Parathyroid adenoma (tissue), 2 donors: ENCODE results near the gene LSAMP.

Source experiments
- H2AFZ ChIP-seq: fragments of 300-600 bp; sonication (generic); one replicate; pipeline ENCODE4 v1.7.0; 2017; ENCODE audit warnings: antibody characterized with exemption, mild to moderate bottlenecking
- H3K27ac ChIP-seq: fragments of 300-600 bp; sonication (generic); one replicate; pipeline ENCODE4 v1.7.0; 2017
- H3K27me3 ChIP-seq: fragments of 300-600 bp; sonication (generic); one replicate; pipeline ENCODE4 v1.7.0; 2017; ENCODE audit warnings: low read length; ENCODE audit not compliant: control insufficient read depth, insufficient read depth
- H3K36me3 ChIP-seq: fragments of 300-600 bp; sonication (generic); one replicate; pipeline ENCODE4 v1.7.0; 2017; ENCODE audit warnings: low read length; ENCODE audit not compliant: control insufficient read depth, insufficient read depth
- H3K4me1 ChIP-seq: fragments of 300-600 bp; sonication (generic); one replicate; pipeline ENCODE4 v1.7.0; 2017; ENCODE audit warnings: control low read depth
- H3K4me2 ChIP-seq: fragments of 300-600 bp; sonication (generic); one replicate; pipeline ENCODE4 v1.7.0; 2017; ENCODE audit warnings: low read length
- H3K4me3 ChIP-seq: fragments of 300-600 bp; sonication (generic); one replicate; pipeline ENCODE4 v1.7.0; 2017; ENCODE audit warnings: low read depth, low read length
- H3K79me2 ChIP-seq: fragments of 300-600 bp; sonication (generic); one replicate; pipeline ENCODE4 v1.7.0; 2017; ENCODE audit warnings: control low read depth
- H3K9ac ChIP-seq: fragments of 300-600 bp; sonication (generic); one replicate; pipeline ENCODE4 v1.7.0; 2017; ENCODE audit warnings: mild to moderate bottlenecking
- H3K9me3 ChIP-seq: fragments of 300-600 bp; sonication (generic); one replicate; pipeline ENCODE4 v1.7.0; 2017; ENCODE audit warnings: low read length; ENCODE audit not compliant: control insufficient read depth
- CTCF ChIP-seq: fragments of 300-600 bp; sonication (generic); IDR thresholded peaks from one replicate; pipeline ENCODE4 v1.7.0; 2017; ENCODE audit warnings: antibody characterized with exemption, mild to moderate bottlenecking
- donor health status: primary hyperparathyroidism.

The LSAMP gene

GRCh38 chr3:116342499-116342898, 102.8 kb downstream of the LSAMP start:
- no peak overlapping the region for H3K27ac ChIP-seq
- H2AFZ ChIP-seq, result no peak overlapping the region
- no peaks in the 10 kb centered on the region for H3K36me3 ChIP-seq
- peaks cover 17% of the 10 kb centered on the region for H3K4me1 ChIP-seq
- H3K9me3 ChIP-seq, result no peaks in the 10 kb centered on the region
- no peak overlapping the region for H3K4me2 ChIP-seq
- H3K27me3 ChIP-seq, result no peaks in the 10 kb centered on the region
- no peaks in the 10 kb centered on the region for H3K79me2 ChIP-seq
- no peak for TF ChIP-seq CTCF
- no peak overlapping the region for H3K4me3 ChIP-seq
- no peak overlapping the region for H3K9ac ChIP-seq

GRCh38 chr3:116341899-116342298, 103.4 kb downstream of the LSAMP start:
- H3K36me3 ChIP-seq, result no peaks in the 10 kb centered on the region
- no peak overlapping the region for H3K27ac ChIP-seq
- H3K79me2 ChIP-seq, result no peaks in the 10 kb centered on the region
- no peak overlapping the region for H3K9ac ChIP-seq
- H3K27me3 ChIP-seq, result no peaks in the 10 kb centered on the region
- no peak overlapping the region for H3K4me3 ChIP-seq
- no peaks in the 10 kb centered on the region for H3K9me3 ChIP-seq
- no peak overlapping the region for H3K4me2 ChIP-seq
- no peak for TF ChIP-seq CTCF
- peaks cover 17% of the 10 kb centered on the region for H3K4me1 ChIP-seq
- H2AFZ ChIP-seq, result no peak overlapping the region

- Histone ChIP-seq H3K79me2 (no peaks in the 10 kb centered on the region), H3K27me3 (no peaks in the 10 kb centered on the region), H3K9me3 (no peaks in the 10 kb centered on the region), H3K4me1 (peaks cover 17% of the 10 kb centered on the region), H3K9ac (no peak overlapping the region), H3K27ac (no peak overlapping the region), H2AFZ (no peak overlapping the region), H3K4me3 (no peak overlapping the region), H3K36me3 (no peaks in the 10 kb centered on the region), H3K4me2 (no peak overlapping the region)
- TF ChIP-seq CTCF, result no peak
Measured at GRCh38 chr3:116341381-116341780, 103.9 kb downstream of the LSAMP start.

GRCh38 chr3:116340680-116341216, 104.5 kb downstream of the LSAMP start:
- H3K4me3 ChIP-seq, result no peak overlapping the region
- no peak overlapping the region for H3K4me2 ChIP-seq
- no peaks in the 10 kb centered on the region for H3K9me3 ChIP-seq
- no peaks in the 10 kb centered on the region for H3K27me3 ChIP-seq
- TF ChIP-seq CTCF, result no peak
- H2AFZ ChIP-seq, result peak overlapping the region; percentile 31
- H3K79me2 ChIP-seq, result no peaks in the 10 kb centered on the region
- H3K9ac ChIP-seq, result no peak overlapping the region
- H3K27ac ChIP-seq, result no peak overlapping the region
- peaks cover 17% of the 10 kb centered on the region for H3K4me1 ChIP-seq
- no peaks in the 10 kb centered on the region for H3K36me3 ChIP-seq

- Histone ChIP-seq H3K79me2 (no peaks in the 10 kb centered on the region), H3K9me3 (no peaks in the 10 kb centered on the region), H2AFZ (peak overlapping the region; percentile 57), H3K4me2 (peak overlapping the region; percentile 27), H3K4me1 (peaks cover 17% of the 10 kb centered on the region), H3K27ac (peak overlapping the region; percentile 66), H3K4me3 (no peak overlapping the region), H3K27me3 (no peaks in the 10 kb centered on the region), H3K9ac (no peak overlapping the region), H3K36me3 (no peaks in the 10 kb centered on the region)
- no peak for TF ChIP-seq CTCF
Measured at GRCh38 chr3:116339441-116340028, 105.8 kb downstream of the LSAMP start.
